BE2C (cell line): ENCODE data around the gene BMP2.

Experiments used
- DNase-seq: peaks from one replicate; pipeline ENCODE4 v3.0.0-alpha.2; 2020
- H3K27me3 ChIP-seq: fragments of 250-450 bp; sonication (Bioruptor Pico); 2 replicates; pipeline ENCODE4 v1.5.1; 2020; ENCODE audit warnings: mild to moderate bottlenecking
- H3K36me3 ChIP-seq: fragments of 250-450 bp; sonication (Bioruptor Pico); 2 replicates; pipeline ENCODE4 v1.5.1; 2020; ENCODE audit warnings: mild to moderate bottlenecking
- H3K4me1 ChIP-seq: fragments of 250-450 bp; sonication (Bioruptor Pico); 2 replicates; pipeline ENCODE4 v1.5.1; 2020
- H3K4me3 ChIP-seq: 2 replicates; pipeline ENCODE4 v1.5.1; 2011; ENCODE audit warnings: low read depth, low read length
- H3K9me3 ChIP-seq: fragments of 250-450 bp; sonication (Bioruptor Pico); 2 replicates; pipeline ENCODE4 v1.5.1; 2020
- TF ChIP-seq, protein P1 (sequence below): IDR thresholded peaks from 2 replicates; pipeline ENCODE4 v1.5.1; 2012; ENCODE audit warnings: mild to moderate bottlenecking, low read depth, low read length

Gene BMP2

DNA sequence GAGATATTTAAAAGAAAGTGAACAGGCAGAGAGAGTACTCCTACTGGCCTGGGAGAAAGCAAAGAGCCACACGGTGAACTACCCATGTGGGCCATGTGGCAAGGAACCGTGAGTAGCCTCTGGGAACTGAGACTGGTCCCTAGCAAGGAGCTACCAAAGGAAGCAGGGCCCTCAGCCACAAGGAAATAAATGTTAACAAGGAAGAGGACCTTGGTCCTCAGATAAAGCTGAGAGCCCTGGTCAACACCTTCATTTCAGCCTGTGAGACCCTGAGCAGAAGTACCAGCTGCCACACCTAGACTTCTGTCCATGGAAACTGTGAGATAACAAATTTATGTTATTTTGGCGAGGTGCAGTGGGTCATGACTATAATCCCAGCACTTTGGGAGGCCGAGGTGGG, 25.3 kb downstream of the BMP2 start:
- no peaks in the 10 kb centered on the region for H3K9me3 ChIP-seq
- no peaks in the 10 kb centered on the region for H3K4me1 ChIP-seq
- no peaks in the 10 kb centered on the region for H3K36me3 ChIP-seq
- TF ChIP-seq, protein P1, sequence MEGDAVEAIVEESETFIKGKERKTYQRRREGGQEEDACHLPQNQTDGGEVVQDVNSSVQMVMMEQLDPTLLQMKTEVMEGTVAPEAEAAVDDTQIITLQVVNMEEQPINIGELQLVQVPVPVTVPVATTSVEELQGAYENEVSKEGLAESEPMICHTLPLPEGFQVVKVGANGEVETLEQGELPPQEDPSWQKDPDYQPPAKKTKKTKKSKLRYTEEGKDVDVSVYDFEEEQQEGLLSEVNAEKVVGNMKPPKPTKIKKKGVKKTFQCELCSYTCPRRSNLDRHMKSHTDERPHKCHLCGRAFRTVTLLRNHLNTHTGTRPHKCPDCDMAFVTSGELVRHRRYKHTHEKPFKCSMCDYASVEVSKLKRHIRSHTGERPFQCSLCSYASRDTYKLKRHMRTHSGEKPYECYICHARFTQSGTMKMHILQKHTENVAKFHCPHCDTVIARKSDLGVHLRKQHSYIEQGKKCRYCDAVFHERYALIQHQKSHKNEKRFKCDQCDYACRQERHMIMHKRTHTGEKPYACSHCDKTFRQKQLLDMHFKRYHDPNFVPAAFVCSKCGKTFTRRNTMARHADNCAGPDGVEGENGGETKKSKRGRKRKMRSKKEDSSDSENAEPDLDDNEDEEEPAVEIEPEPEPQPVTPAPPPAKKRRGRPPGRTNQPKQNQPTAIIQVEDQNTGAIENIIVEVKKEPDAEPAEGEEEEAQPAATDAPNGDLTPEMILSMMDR, result no peak
- H3K27me3 ChIP-seq, result no peaks in the 10 kb centered on the region
- no peak overlapping the region for H3K4me3 ChIP-seq
- DNase-seq, result no peak

DNA sequence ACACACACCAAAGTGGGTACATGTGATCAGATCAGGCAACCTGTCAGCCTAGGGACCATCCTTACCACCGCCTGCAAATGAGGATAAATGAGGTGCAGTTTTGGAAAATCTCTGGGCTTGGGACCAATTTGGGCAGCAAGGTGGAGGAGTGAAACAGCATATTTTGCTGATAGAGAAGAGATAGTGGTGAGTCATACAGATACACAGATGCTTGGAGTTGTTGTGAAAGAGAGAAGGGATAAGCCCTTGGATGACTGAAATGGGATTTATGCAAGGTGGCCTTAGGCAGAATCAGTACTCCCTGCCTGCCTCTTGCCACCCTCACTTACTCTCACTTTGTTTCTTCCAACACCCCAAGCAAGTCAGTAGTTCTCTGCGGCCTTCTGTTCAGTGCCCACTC, 34.7 kb downstream of the BMP2 start:
- Histone ChIP-seq H3K36me3 (no peaks in the 10 kb centered on the region), H3K27me3 (no peaks in the 10 kb centered on the region), H3K9me3 (no peaks in the 10 kb centered on the region), H3K4me1 (no peaks in the 10 kb centered on the region), H3K4me3 (no peak overlapping the region)
- TF ChIP-seq, protein P1, result no peak
- DNase-seq, result no peak

DNA sequence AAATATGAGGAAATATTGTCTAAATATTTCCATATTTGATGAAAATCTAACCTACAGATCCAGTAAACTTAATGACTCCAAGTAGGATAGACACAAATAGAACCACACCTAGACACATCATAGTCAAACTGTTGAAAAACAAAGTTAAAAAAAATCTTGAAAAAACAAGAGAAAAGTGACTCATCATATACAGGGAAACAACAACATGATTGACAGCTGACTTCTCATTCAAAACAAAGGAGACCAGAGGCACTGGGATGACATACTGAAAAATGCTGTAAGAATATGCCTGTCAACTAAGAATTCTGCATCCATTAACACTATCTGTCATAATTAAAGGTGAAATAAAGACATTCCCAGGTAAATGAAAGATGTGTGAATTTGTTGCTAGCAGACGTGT, 38.8 kb downstream of the BMP2 start:
- no peaks in the 10 kb centered on the region for H3K36me3 ChIP-seq
- no peaks in the 10 kb centered on the region for H3K27me3 ChIP-seq
- H3K9me3 ChIP-seq, result no peaks in the 10 kb centered on the region
- DNase-seq, result no peak
- no peaks in the 10 kb centered on the region for H3K4me1 ChIP-seq
- TF ChIP-seq, protein P1, result no peak
- no peak overlapping the region for H3K4me3 ChIP-seq

DNA sequence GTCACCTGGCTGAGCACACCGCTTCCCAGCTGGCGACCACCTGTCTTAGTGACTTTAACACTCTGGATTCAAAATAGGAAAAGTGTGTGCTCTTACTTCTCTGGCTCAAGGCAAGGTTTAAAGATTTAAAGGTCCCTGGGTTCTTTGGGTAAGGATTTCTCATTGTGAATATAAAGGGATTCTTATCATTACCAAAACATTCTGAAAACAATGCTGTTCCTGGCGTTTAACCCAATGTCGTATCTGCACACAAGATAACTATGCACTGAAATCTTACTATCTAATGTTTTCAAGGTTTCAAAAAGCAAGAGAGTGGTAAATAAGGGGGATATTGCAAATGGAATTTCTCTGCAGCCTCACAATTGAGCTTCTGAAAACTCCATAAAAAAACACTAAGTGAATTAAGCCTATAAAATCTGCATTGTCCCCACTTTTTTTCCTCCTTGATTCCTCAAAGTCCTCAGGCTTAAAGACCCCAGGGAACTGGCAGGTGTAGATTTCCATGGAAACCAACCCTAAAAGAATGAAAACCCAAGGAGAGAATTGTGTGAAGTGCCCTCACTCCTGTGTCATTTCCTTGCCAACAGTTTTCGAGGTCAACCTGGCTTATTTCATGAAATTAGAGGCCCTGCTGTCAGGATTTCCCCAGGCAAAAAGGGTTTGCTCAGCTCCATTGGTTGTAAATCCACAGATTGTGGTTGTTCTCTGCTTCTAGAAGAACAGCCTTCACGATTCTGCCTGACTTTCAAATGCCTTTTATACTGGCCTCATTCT, 44.0 kb downstream of the BMP2 start:
- no peaks in the 10 kb centered on the region for H3K36me3 ChIP-seq
- TF ChIP-seq, protein P1, result no peak
- H3K27me3 ChIP-seq, result no peaks in the 10 kb centered on the region
- no peak for DNase-seq
- no peaks in the 10 kb centered on the region for H3K4me1 ChIP-seq
- no peak overlapping the region for H3K4me3 ChIP-seq
- no peaks in the 10 kb centered on the region for H3K9me3 ChIP-seq

DNA sequence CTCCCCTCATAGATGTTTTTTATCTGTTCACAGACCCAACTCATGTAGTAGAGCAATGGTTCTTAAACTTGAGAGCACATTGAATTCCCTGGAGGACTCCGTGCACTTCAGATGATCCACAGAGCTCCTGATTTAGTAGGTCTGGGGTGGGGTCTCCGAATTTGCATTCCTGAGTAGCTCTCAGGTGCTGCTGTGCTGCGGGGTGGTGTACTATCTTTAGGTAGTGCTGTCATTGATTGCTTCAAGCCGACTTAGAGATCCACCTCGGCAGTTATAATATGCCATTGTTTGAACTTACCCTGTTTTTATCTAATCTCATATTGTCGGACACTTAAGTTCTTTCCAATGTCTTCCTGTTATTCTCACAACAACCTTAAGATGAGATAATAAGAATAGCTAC, 45.0 kb downstream of the BMP2 start:
- Histone ChIP-seq H3K4me3 (no peak overlapping the region), H3K4me1 (no peaks in the 10 kb centered on the region), H3K9me3 (no peaks in the 10 kb centered on the region), H3K27me3 (no peaks in the 10 kb centered on the region), H3K36me3 (no peaks in the 10 kb centered on the region)
- DNase-seq, result no peak
- TF ChIP-seq, protein P1, result no peak

DNA sequence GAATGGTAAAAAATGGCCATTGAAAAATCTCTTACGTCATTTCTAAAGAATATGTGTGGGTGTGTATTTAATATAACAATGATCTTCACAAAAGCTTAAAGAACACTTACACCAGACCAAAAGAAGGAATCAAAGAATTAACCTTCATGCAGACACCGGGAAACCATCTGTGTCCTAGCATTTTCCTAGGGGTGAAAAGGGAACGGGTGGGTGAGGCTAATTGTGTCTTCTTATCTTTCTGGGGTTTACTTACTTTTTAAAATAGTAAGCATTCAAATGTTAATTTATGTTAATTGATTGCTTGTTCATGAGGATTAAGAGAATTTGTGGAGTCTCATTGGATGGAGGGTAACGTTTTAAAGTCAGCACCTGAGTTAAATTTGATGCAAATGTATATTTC, 47.5 kb downstream of the BMP2 start:
- Histone ChIP-seq H3K27me3 (no peaks in the 10 kb centered on the region), H3K4me3 (no peak overlapping the region), H3K9me3 (no peaks in the 10 kb centered on the region), H3K36me3 (no peaks in the 10 kb centered on the region), H3K4me1 (no peaks in the 10 kb centered on the region)
- DNase-seq, result no peak
- TF ChIP-seq, protein P1, result no peak
